Activated T-cell treated with anti-CD3 and anti-CD28 coated beads, Interleukin-2, amount 50 U/mL, for 4 hours (primary cell): Measurements from ENCODE around the gene NCAPG2. TPM values are rescaled to one million over a fixed set of nuclear protein-coding genes. Genes with fewer than 3 reads are reported as not detected.
A peak's percentile ranks its signal among the peaks of the same experiment; 100 is the strongest.

Source experiments
- ATAC-seq, 2 donors: fragments of 200-7000 bp; cut with Tn5 transposase; one replicate each; pipeline ENCODE4 v1.10.0; 2021
- DNase-seq: peaks from one replicate; pipeline ENCODE4 v3.0.0-alpha.2; 2020
- H3K27me3 Mint-ChIP-seq: one replicate; pipeline ENCODE4 v1.8.0; 2021; ENCODE audit warnings: low read depth, mixed read lengths
- H3K36me3 Mint-ChIP-seq: one replicate; pipeline ENCODE4 v1.8.0; 2022; ENCODE audit warnings: mixed read lengths; ENCODE audit not compliant: insufficient read depth
- H3K4me1 Mint-ChIP-seq: one replicate; pipeline ENCODE4 v1.8.0; 2021; ENCODE audit warnings: low read depth, mixed read lengths
- H3K4me3 Mint-ChIP-seq: one replicate; pipeline ENCODE4 v1.8.0; 2021; ENCODE audit warnings: mild to moderate bottlenecking, moderate library complexity, mixed read lengths
- H3K9me3 Mint-ChIP-seq: one replicate; pipeline ENCODE4 v1.8.0; 2021; ENCODE audit warnings: mixed read lengths
- total RNA-seq, 3 donors: library from RNA; stranded (reverse); gene quantifications; one replicate each; pipeline ENCODE4 v1.2.1, GENCODE V29; 2021

The NCAPG2 gene
- total RNA-seq, 3 donors from 2014 or later, result 19.7 to 26.2 (median 20.7) TPM

GRCh38 chr7:158588085-158588877 lies 116.3 kb downstream of the NCAPG2 start:
- Mint-ChIP-seq H3K27me3 (peaks cover 41% of the 10 kb centered on the region), H3K9me3 (no peaks in the 10 kb centered on the region), H3K4me1 (peaks cover 9% of the 10 kb centered on the region), H3K36me3 (no peaks in the 10 kb centered on the region), H3K4me3 (no peak overlapping the region)
- ATAC-seq (peak; percentile 13 to 39), DNase-seq (no peak)

DNA sequence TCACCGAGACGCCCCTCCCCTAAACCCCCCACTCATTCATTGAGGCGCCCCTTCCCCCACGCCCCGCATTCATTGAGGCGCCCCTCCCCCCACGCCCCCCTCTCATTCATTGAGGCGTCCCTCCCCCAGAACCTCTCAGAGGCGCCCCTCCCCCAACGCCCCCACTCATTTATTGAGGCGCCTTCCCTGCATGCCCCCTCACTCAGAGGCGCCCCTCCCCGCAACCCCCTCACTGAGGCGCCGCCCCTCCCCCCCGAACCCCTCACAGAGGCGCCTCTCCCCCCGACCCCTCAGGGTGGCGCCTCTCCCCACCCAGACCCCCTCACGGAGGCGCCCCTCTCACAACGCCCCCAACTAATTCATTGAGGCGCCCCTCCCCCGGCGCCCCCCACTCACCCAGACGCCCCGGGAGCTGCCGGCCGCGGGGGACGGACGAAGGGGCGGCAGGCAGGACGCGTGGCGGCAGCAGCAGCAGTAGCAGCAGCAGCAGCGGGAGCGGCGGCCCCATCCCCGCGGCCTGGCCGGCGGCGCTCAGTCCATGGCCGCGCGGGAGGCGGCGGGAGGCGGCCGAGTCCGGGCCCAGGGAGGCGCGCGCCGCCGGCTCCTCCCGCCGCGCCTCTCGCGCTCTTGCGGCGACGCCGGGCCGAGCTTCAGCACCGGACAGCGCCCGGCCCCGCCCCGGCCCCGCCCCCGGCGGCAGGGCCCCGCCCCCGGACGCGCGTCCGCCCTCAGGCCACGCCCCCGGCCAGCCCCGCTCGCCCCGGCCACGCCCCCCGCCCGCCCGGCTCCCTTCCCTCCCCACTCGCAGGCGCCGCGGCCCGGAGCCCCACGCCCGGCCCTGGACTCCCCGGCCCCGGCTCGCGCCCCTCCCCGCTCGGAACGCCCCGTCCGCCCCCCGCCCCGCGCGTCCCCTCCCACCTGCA lies 117.2 kb downstream of the NCAPG2 start, which contains the start of gene PTPRN2:
Gene PTPRN2, minus strand, starts transcription at position 662 of the 923 bp plus-strand sequence.
- DNase-seq, result peak; percentile 32
- ATAC-seq, result peak; percentile 82 to 87
- peaks cover 46% of the 10 kb centered on the region for H3K27me3 Mint-ChIP-seq
- H3K9me3 Mint-ChIP-seq, result no peaks in the 10 kb centered on the region
- no peaks in the 10 kb centered on the region for H3K36me3 Mint-ChIP-seq
- no peak within 1 kb of the TSS for H3K4me3 Mint-ChIP-seq
- peaks cover 9% of the 10 kb centered on the region for H3K4me1 Mint-ChIP-seq

DNA sequence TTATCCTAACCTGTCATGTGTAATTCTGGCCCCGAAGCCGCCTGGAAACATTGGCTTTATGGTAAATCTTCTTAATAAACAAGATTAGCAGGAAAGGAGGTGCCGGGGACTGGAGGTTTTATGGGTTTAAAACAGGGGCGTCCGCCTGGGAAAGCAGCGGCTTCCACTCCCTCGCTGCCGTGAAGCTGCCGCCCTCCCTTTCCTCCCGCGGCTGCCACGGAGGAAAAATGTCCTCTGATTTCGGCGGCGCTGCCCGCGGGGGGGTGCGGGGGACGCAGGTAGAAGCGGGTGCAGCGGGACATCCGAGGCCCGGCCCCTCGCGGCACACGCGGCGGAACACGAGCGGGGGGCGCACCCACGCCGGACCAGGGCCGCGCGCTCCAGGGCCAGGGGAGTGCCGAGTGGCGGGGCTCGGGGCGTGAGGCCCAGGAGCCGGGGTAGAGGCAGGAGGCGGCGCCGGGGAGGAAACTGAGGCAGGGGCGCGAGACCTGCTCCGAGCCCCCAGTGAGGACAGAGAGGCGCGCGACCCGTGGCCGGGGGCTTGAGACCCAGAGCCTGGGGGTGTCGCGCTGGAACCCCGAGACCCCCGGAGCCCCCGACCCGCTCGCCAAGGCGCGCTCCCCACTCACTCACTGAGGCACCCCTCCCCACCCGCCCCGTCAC lies 118.0 kb downstream of the NCAPG2 start:
- ATAC-seq, result no peak
- no peak for DNase-seq
- H3K4me1 Mint-ChIP-seq, result peaks cover 9% of the 10 kb centered on the region
- no peak overlapping the region for H3K4me3 Mint-ChIP-seq
- no peaks in the 10 kb centered on the region for H3K36me3 Mint-ChIP-seq
- no peaks in the 10 kb centered on the region for H3K9me3 Mint-ChIP-seq
- H3K27me3 Mint-ChIP-seq, result peaks cover 51% of the 10 kb centered on the region

DNA sequence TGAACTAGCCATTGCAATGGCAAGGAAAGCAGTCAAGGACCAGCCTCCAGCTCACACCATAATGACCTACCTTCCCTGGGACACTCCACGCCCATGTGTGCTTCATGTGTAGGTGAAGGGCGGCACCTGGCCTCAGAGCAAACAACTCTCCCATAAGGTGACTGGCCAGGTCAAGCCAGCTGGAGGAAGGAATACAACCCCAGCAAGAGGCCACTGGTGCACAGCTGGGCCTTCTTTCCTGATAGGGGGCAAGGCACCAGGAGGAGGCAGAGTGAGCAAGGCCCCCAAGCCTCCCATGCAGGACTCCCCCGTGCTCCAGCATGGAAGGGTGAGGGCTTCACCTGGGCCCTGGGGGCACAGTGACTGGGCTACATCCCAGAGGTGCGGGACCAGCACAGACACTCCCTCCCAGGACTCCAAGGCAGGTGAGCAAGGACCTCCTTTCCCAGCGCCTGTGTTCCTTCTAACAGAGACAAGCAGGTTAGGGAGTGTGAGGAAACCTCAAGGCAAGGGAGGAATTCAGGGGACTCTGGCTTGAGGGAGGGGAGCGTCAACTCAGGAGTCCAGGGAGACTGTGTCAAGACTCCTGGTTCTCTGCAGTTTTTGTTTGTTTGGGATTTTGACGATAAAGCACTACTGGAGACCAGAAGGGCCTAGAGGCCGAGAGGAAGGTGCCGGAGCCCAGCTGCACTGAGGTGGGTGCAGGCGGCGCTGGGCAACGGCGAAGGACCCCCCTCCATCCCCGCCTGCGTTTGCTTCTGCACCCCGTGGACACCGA lies 118.7 kb downstream of the NCAPG2 start:
- Mint-ChIP-seq H3K4me3 (peak overlapping the region; percentile 68), H3K9me3 (no peaks in the 10 kb centered on the region), H3K4me1 (peaks cover 9% of the 10 kb centered on the region), H3K36me3 (no peaks in the 10 kb centered on the region), H3K27me3 (peaks cover 51% of the 10 kb centered on the region)
- ATAC-seq, result no peak
- DNase-seq, result no peak

DNA sequence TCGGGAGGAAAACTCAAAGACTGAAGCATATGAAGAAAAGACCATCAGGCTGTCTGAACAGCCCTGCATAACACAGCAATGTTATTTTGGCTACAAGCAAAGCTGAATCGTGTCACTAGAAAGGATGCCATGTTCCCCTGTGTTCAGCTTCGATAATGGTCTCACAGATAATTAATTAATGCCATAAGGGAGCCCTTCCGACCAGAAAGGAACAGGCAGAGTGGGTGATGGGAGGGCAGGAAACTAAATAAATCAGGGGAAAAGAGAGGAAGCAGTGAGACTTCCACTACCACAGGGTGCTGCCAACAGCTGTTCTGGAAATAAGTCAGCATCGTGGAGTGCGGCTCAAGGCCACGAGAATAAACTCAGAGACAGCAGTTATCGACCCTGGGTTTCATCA lies 120.2 kb downstream of the NCAPG2 start:
- ATAC-seq, result no peak
- Mint-ChIP-seq H3K9me3 (peaks cover 10% of the 10 kb centered on the region), H3K4me3 (no peak overlapping the region), H3K4me1 (peaks cover 9% of the 10 kb centered on the region), H3K36me3 (no peaks in the 10 kb centered on the region), H3K27me3 (peaks cover 50% of the 10 kb centered on the region)
- DNase-seq, result no peak

GRCh38 chr7:158583810-158584209 lies 120.8 kb downstream of the NCAPG2 start:
- H3K4me1 Mint-ChIP-seq, result peaks cover 9% of the 10 kb centered on the region
- no peak overlapping the region for H3K4me3 Mint-ChIP-seq
- ATAC-seq (no peak), DNase-seq (no peak)
- H3K27me3 Mint-ChIP-seq, result peaks cover 45% of the 10 kb centered on the region
- no peaks in the 10 kb centered on the region for H3K36me3 Mint-ChIP-seq
- peaks cover 14% of the 10 kb centered on the region for H3K9me3 Mint-ChIP-seq

GRCh38 chr7:158583143-158583542 lies 121.5 kb downstream of the NCAPG2 start:
- peaks cover 14% of the 10 kb centered on the region for H3K9me3 Mint-ChIP-seq
- H3K36me3 Mint-ChIP-seq, result no peaks in the 10 kb centered on the region
- DNase-seq (no peak), ATAC-seq (no peak)
- H3K4me1 Mint-ChIP-seq, result peaks cover 8% of the 10 kb centered on the region
- no peak overlapping the region for H3K4me3 Mint-ChIP-seq
- peaks cover 42% of the 10 kb centered on the region for H3K27me3 Mint-ChIP-seq

GRCh38 chr7:158582089-158582456 lies 122.5 kb downstream of the NCAPG2 start:
- no peak for DNase-seq
- Mint-ChIP-seq H3K9me3 (peaks cover 14% of the 10 kb centered on the region), H3K4me3 (no peak overlapping the region), H3K27me3 (peaks cover 42% of the 10 kb centered on the region), H3K36me3 (no peaks in the 10 kb centered on the region), H3K4me1 (peaks cover 8% of the 10 kb centered on the region)
- ATAC-seq, result no peak

DNA sequence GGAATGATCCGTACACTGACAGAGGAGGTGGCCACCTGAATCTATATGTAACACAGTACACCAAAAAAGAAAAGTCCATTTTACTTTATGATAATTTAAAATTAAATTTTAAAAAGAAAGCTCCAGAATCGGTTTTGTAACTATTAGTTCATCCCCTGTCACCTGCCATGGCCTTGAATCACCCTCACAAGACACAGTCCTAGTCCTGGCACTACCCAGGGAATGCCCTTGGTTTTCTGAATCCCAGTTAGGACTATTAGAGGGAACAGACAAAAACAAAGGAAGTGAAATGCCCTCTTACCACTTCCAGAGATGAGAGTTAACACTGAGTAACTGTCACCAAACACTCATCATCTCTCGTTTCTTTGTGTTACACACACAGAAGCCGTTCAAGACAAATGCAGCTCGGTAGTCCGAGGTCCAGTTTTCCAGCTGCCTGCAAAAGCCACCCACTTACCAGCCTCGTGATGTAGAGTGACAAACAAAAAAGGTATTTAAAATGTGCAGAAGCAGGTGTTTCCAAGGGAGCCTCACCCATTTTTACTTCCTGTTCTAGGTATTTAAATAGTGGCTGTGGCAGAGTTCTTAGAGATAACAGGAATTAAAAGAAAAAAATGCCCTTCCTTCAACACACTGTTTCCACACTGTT lies 123.0 kb downstream of the NCAPG2 start:
- H3K36me3 Mint-ChIP-seq, result no peaks in the 10 kb centered on the region
- peaks cover 8% of the 10 kb centered on the region for H3K4me1 Mint-ChIP-seq
- H3K9me3 Mint-ChIP-seq, result peaks cover 14% of the 10 kb centered on the region
- DNase-seq (no peak), ATAC-seq (no peak)
- no peak overlapping the region for H3K4me3 Mint-ChIP-seq
- H3K27me3 Mint-ChIP-seq, result peaks cover 42% of the 10 kb centered on the region

Other genes starting within 250 kb of the NCAPG2 start
- under 1 TPM; 0.43 to 0.66 (median 0.63) TPM for gene PTPRN2, start 117.0 kb downstream of the NCAPG2 start, total RNA-seq
- 10 to 100 TPM; 48.7 to 59.7 (median 57.1) TPM for gene ESYT2, start 124.7 kb upstream of the NCAPG2 start, total RNA-seq
- 1 to 10 TPM; 6.2 to 7.6 (median 6.3) TPM for gene DYNC2I1, start 151.8 kb upstream of the NCAPG2 start, total RNA-seq